Smooth muscle cell (in vitro differentiated cells): ENCODE data around the gene ELFN1. TPM values are rescaled to one million over a fixed set of nuclear protein-coding genes. Genes with fewer than 3 reads are reported as not detected.

Experiments
- DNase-seq: peaks from one replicate; lab custom pipeline; 2025; ENCODE audit not compliant: unreplicated experiment; lab: John Stamatoyannopoulos, UW
- H2AFZ ChIP-seq: fragments of 200-600 bp; sonication (generic); 2 replicates; pipeline ENCODE4 v1.6.0; 2016; ENCODE audit warnings: antibody characterized with exemption, low read depth, mild to moderate bottlenecking
- H3F3A ChIP-seq: fragments of 200-600 bp; sonication (generic); 2 replicates; pipeline ENCODE4 v1.6.0; 2017; ENCODE audit warnings: antibody characterized with exemption, low read depth
- H3K27ac ChIP-seq: fragments of 200-600 bp; sonication (generic); 2 replicates; pipeline ENCODE4 v1.5.1; 2016; ENCODE audit warnings: low read depth, mild to moderate bottlenecking
- H3K27me3 ChIP-seq: fragments of 200-600 bp; sonication (generic); 2 replicates; pipeline ENCODE4 v1.6.1; 2016; ENCODE audit warnings: low read depth, mild to moderate bottlenecking
- H3K36me3 ChIP-seq: fragments of 200-600 bp; sonication (generic); 2 replicates; pipeline ENCODE4 v1.5.1; 2016; ENCODE audit warnings: low read depth
- H3K4me1 ChIP-seq: fragments of 200-600 bp; sonication (generic); 2 replicates; pipeline ENCODE4 v1.5.1; 2016; ENCODE audit warnings: low read depth
- H3K4me2 ChIP-seq: fragments of 200-600 bp; sonication (generic); 2 replicates; pipeline ENCODE4 v1.6.0; 2016; ENCODE audit warnings: mild to moderate bottlenecking
- H3K4me3 ChIP-seq: fragments of 200-600 bp; sonication (generic); 2 replicates; pipeline ENCODE4 v1.5.1; 2016; ENCODE audit warnings: mild to moderate bottlenecking
- H3K79me2 ChIP-seq: fragments of 200-600 bp; sonication (generic); 2 replicates; pipeline ENCODE4 v1.6.0; 2016; ENCODE audit warnings: low read depth, mild to moderate bottlenecking
- H3K9ac ChIP-seq: fragments of 200-600 bp; sonication (generic); 2 replicates; pipeline ENCODE4 v1.6.0; 2016; ENCODE audit warnings: low read depth
- H3K9me3 ChIP-seq: fragments of 200-600 bp; sonication (generic); replicated peaks from 2 replicates; pipeline ENCODE4 v1.5.1; 2016; ENCODE audit warnings: low read depth
- H4K20me1 ChIP-seq: fragments of 200-600 bp; sonication (generic); 2 replicates; pipeline ENCODE4 v1.6.0; 2016; ENCODE audit warnings: low read depth
- WGBS: methylation state at CpG from one replicate; pipeline ENCODE4 v1.1.7; 2016; ENCODE audit warnings: low lambda C conversion rate; 5-methylcytosine and 5-hydroxymethylcytosine counted together
- polyA plus RNA-seq: library from polyadenylated mRNA; unstranded; fragments of >200 nt; fragmentation: Nextera tagmentation; extraction: Ambion mirVana; gene quantifications from 2 replicates; pipeline ENCODE4 v1.2.1, GENCODE V29; 2016
- total RNA-seq: library from RNA; depleted of rRNA; stranded (reverse); fragments of >200 nt; gene quantifications from 2 replicates; pipeline ENCODE4 v1.2.3, GENCODE V29; 2014
- TF ChIP-seq, protein P1 (sequence below): fragments of 200-600 bp; sonication (generic); IDR thresholded peaks from 2 replicates; pipeline ENCODE4 v1.5.1; 2017; ENCODE audit warnings: borderline replicate concordance, mild to moderate bottlenecking, antibody characterized with exemption; ENCODE audit not compliant: insufficient read depth, poor library complexity, severe bottlenecking

Gene ELFN1
- total and polyA plus RNA-seq, 2 experiments from 2014 or later = 4.2 to 6.2 TPM

- Histone ChIP-seq H2AFZ (no peak overlapping the region), H4K20me1 (no peaks in the 10 kb centered on the region), H3K9me3 (no peaks in the 10 kb centered on the region), H3K27me3 (no peaks in the 10 kb centered on the region), H3K4me1 (peaks cover 14% of the 10 kb centered on the region), H3K4me3 (no peak overlapping the region), H3K36me3 (no peaks in the 10 kb centered on the region), H3K27ac (no peak overlapping the region), H3K79me2 (no peaks in the 10 kb centered on the region), H3K4me2 (no peak overlapping the region), H3K9ac (no peak overlapping the region), H3F3A (no peaks in the 10 kb centered on the region)
- WGBS = 92% methylated on average over 11 of the region's 11 CpGs
- TF ChIP-seq, protein P1, sequence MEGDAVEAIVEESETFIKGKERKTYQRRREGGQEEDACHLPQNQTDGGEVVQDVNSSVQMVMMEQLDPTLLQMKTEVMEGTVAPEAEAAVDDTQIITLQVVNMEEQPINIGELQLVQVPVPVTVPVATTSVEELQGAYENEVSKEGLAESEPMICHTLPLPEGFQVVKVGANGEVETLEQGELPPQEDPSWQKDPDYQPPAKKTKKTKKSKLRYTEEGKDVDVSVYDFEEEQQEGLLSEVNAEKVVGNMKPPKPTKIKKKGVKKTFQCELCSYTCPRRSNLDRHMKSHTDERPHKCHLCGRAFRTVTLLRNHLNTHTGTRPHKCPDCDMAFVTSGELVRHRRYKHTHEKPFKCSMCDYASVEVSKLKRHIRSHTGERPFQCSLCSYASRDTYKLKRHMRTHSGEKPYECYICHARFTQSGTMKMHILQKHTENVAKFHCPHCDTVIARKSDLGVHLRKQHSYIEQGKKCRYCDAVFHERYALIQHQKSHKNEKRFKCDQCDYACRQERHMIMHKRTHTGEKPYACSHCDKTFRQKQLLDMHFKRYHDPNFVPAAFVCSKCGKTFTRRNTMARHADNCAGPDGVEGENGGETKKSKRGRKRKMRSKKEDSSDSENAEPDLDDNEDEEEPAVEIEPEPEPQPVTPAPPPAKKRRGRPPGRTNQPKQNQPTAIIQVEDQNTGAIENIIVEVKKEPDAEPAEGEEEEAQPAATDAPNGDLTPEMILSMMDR = no peak
- DNase-seq = no peak
These were observed 25.9 kb downstream of the ELFN1 start for GRCh38 chr7:1695800-1696454.

DNA sequence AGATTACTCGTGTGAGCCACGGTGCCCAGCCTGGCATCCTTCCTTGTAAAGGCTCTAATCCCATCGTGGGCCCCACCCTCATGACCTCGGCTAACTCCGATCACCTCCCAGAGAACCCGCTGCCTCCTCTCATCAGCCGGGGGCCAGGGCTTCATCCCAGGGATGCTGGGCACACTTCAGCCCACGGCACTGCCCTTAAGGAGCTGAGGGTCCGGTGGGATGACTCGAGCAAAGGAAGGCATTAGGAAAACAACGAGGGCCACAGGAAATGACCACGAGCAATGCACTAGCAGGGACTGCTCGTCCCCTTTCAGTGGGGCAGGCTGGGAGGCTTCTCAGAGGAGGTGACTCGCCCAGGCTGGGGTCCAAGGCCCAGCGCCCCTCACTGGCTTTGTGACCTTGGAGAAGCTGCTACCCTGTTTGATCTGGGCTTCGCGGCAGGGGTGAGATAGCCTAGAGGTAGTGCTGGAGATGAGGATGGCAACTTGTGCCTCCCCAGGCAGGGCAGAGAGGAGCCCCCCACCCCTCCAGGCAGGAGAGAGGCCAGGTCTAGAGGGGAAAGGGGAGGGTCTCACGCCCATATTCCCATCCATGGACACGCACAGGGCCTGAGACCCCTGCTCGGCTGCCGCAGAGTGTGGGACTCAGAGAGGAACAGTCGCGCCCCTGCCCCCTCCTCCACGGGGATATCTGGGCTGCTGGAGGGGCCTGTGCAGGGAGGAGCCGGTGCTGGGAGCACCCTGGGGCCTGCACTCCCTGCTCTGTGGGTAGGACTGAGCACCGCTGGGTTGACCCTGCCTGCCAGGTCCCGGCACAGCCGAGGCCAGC is 26.8 kb downstream of the ELFN1 start:
- Histone ChIP-seq H3F3A (no peaks in the 10 kb centered on the region), H2AFZ (no peak overlapping the region), H3K79me2 (no peaks in the 10 kb centered on the region), H3K4me3 (no peak overlapping the region), H3K27me3 (no peaks in the 10 kb centered on the region), H3K27ac (no peak overlapping the region), H3K9me3 (no peaks in the 10 kb centered on the region), H3K36me3 (no peaks in the 10 kb centered on the region), H3K4me2 (no peak overlapping the region), H4K20me1 (no peaks in the 10 kb centered on the region), H3K9ac (no peak overlapping the region), H3K4me1 (peaks cover 14% of the 10 kb centered on the region)
- DNase-seq = no peak
- TF ChIP-seq, protein P1 = no peak
- WGBS = 87% methylated on average over 28 of the region's 28 CpGs

- Histone ChIP-seq H3K27me3 (no peaks in the 10 kb centered on the region), H3F3A (no peaks in the 10 kb centered on the region), H4K20me1 (no peaks in the 10 kb centered on the region), H3K9me3 (no peaks in the 10 kb centered on the region), H3K79me2 (no peaks in the 10 kb centered on the region), H3K27ac (no peak overlapping the region), H3K4me1 (peaks cover 14% of the 10 kb centered on the region), H3K4me3 (no peak overlapping the region), H2AFZ (no peak overlapping the region), H3K36me3 (no peaks in the 10 kb centered on the region), H3K9ac (no peak overlapping the region), H3K4me2 (no peak overlapping the region)
- TF ChIP-seq, protein P1 = no peak
- DNase-seq = no peak
- 85% methylated on average over 18 of the region's 18 CpGs for WGBS
These were observed 27.5 kb downstream of the ELFN1 start for GRCh38 chr7:1697499-1698125.
